HG03103 (cell line): Measurements from ENCODE around the gene DLL1.

Experiments
- ATAC-seq: cut with Tn5 transposase; IDR thresholded peaks from one replicate; pipeline ENCODE4 v1.9.1; 2021; ENCODE audit warnings: low read depth; ENCODE audit not compliant: unreplicated experiment

Gene DLL1

GRCh38 chr6:170253226-170253909 is 37.5 kb downstream of the DLL1 start:
- ATAC-seq = no peak

GRCh38 chr6:170251776-170252571 is 38.9 kb downstream of the DLL1 start:
- no peak for ATAC-seq

GRCh38 chr6:170250981-170251775 is 39.7 kb downstream of the DLL1 start:
- no peak for ATAC-seq

GRCh38 chr6:170250455-170250854 is 40.4 kb downstream of the DLL1 start:
- no peak for ATAC-seq

- ATAC-seq = no peak
These were observed 41.1 kb downstream of the DLL1 start for GRCh38 chr6:170249817-170250216.

GRCh38 chr6:170248861-170249600 is 41.8 kb downstream of the DLL1 start:
- ATAC-seq = no peak

- ATAC-seq = no peak
These were observed 42.6 kb downstream of the DLL1 start for GRCh38 chr6:170248111-170248805.

GRCh38 chr6:170247178-170247701 is 43.6 kb downstream of the DLL1 start:
- ATAC-seq = no peak

GRCh38 chr6:170245475-170245992 is 45.3 kb downstream of the DLL1 start:
- ATAC-seq = no peak

GRCh38 chr6:170244721-170245474 is 46.0 kb downstream of the DLL1 start:
- no peak for ATAC-seq

GRCh38 chr6:170243791-170244291 is 47.0 kb downstream of the DLL1 start:
- no peak for ATAC-seq

GRCh38 chr6:170243386-170243785 is 47.5 kb downstream of the DLL1 start:
- ATAC-seq = no peak

GRCh38 chr6:170238741-170239565 is 51.9 kb downstream of the DLL1 start:
- no peak for ATAC-seq

GRCh38 chr6:170237999-170238740 is 52.7 kb downstream of the DLL1 start:
- ATAC-seq = no peak

- no peak for ATAC-seq
These were observed 54.6 kb downstream of the DLL1 start for GRCh38 chr6:170236131-170236836.

- ATAC-seq = no peak
These were observed 55.3 kb downstream of the DLL1 start for GRCh38 chr6:170235391-170236125.
